ENCODE data around the gene FAM240A.
"Not testable (repeated sequence)": the region's sequence is repeated elsewhere in the genome, so short reads cannot be mapped to it uniquely, and the experiment has no call there.

The FAM240A gene

GRCh38 chr3:46586738-46587246 lies 25.5 kb upstream of the FAM240A start:
- no peak for DNase-seq (ENCODE audit: low read depth in 2 of 2)

GRCh38 chr3:46587268-46587667 lies 25.1 kb upstream of the FAM240A start:
- not testable (repeated sequence) for DNase-seq (ENCODE audit: low read depth in 2 of 2)

- no peak for DNase-seq (ENCODE audit: low read depth in 2 of 2)
Observed at GRCh38 chr3:46593274-46593862, 19.0 kb upstream of the FAM240A start.

- DNase-seq (ENCODE audit: low read depth in 2 of 2): no peak
Observed at GRCh38 chr3:46593979-46594378, 18.3 kb upstream of the FAM240A start.

- no peak for DNase-seq (ENCODE audit: low read depth in 2 of 2)
Observed at GRCh38 chr3:46594723-46595122, 17.6 kb upstream of the FAM240A start.

- DNase-seq (ENCODE audit: low read depth in 2 of 2): no peak
Observed at GRCh38 chr3:46595819-46596314, 16.5 kb upstream of the FAM240A start.

GRCh38 chr3:46599590-46599989 lies 12.7 kb upstream of the FAM240A start:
- DNase-seq (ENCODE audit: low read depth in 2 of 2): no peak

GRCh38 chr3:46603446-46604046 lies 8.8 kb upstream of the FAM240A start:
- no peak for DNase-seq (ENCODE audit: low read depth in 2 of 2)

- no peak for DNase-seq (ENCODE audit: low read depth in 2 of 2)
Observed at GRCh38 chr3:46604127-46604526, 8.2 kb upstream of the FAM240A start.

GRCh38 chr3:46607603-46608028 lies 4.7 kb upstream of the FAM240A start:
- no peak for DNase-seq (ENCODE audit: low read depth in 2 of 2)

GRCh38 chr3:46609212-46609721 lies 3.1 kb upstream of the FAM240A start:
- no peak for DNase-seq (ENCODE audit: low read depth in 2 of 2)

- no peak for DNase-seq (ENCODE audit: low read depth in 2 of 2)
Observed at GRCh38 chr3:46609944-46610722, 2.2 kb upstream of the FAM240A start.

GRCh38 chr3:46613313-46614005 lies 1.1 kb downstream of the FAM240A start:
- DNase-seq (ENCODE audit: low read depth in 2 of 2): no peak

GRCh38 chr3:46614431-46614830 lies 2.1 kb downstream of the FAM240A start:
- no peak for DNase-seq (ENCODE audit: low read depth in 2 of 2)

- no peak for DNase-seq (ENCODE audit: low read depth in 2 of 2)
Observed at GRCh38 chr3:46615050-46615775, 2.9 kb downstream of the FAM240A start.

GRCh38 chr3:46615976-46616375 lies 3.7 kb downstream of the FAM240A start:
- no peak for DNase-seq (ENCODE audit: low read depth in 2 of 2)

- DNase-seq (ENCODE audit: low read depth in 2 of 2): no peak
Observed at GRCh38 chr3:46617941-46618340, 5.6 kb downstream of the FAM240A start.

GRCh38 chr3:46619845-46620778 lies 7.8 kb downstream of the FAM240A start:
- DNase-seq (ENCODE audit: low read depth in 2 of 2): no peak

GRCh38 chr3:46624533-46624932 lies 12.2 kb downstream of the FAM240A start:
- DNase-seq (ENCODE audit: low read depth in 2 of 2): no peak

GRCh38 chr3:46624975-46625490 lies 12.7 kb downstream of the FAM240A start:
- no peak for DNase-seq (ENCODE audit: low read depth in 2 of 2)

Data from stimulated activated CD8-positive, alpha-beta memory T cell treated with anti-CD3 and anti-CD28 coated beads, Interleukin-15, amount 100 ng/mL, for 48 hours (primary cell).